Coronary artery (tissue), 2 donors: ENCODE results near the gene ROR1.

ENCODE experiments used
- DNase-seq: peaks from one replicate; pipeline ENCODE4 v3.0.0-alpha.2; 2017; ENCODE audit warnings: low spot score
- H3K27ac ChIP-seq, 2 donors: fragments of 200-600 bp; sonication (generic); one replicate each; pipeline ENCODE4 v1.5.1; 2016 to 2019
- H3K4me3 ChIP-seq: fragments of 200-600 bp; sonication (generic); 2 replicates; pipeline ENCODE4 v1.5.1; 2016; ENCODE audit warnings: mild to moderate bottlenecking, moderate library complexity
- CTCF ChIP-seq: fragments of 200-600 bp; sonication (generic); IDR thresholded peaks from one replicate; pipeline ENCODE4 v1.5.1; 2019; ENCODE audit warnings: antibody characterized with exemption

ROR1 gene

GRCh38 chr1:64140596-64140995 lies 366.8 kb downstream of the ROR1 start:
- no peak overlapping the region for H3K4me3 ChIP-seq
- no peak for DNase-seq
- TF ChIP-seq CTCF: no peak
- H3K27ac ChIP-seq: no peak overlapping the region

GRCh38 chr1:64147045-64147724 lies 373.4 kb downstream of the ROR1 start:
- no peak for TF ChIP-seq CTCF
- Histone ChIP-seq H3K27ac (no peak overlapping the region), H3K4me3 (no peak overlapping the region)
- DNase-seq: no peak

GRCh38 chr1:64147759-64148158 lies 373.9 kb downstream of the ROR1 start:
- no peak overlapping the region for H3K4me3 ChIP-seq
- DNase-seq: no peak
- H3K27ac ChIP-seq: peak overlapping the region in 1 of 2 donors; percentile 9
- TF ChIP-seq CTCF: no peak

GRCh38 chr1:64150266-64150665 lies 376.4 kb downstream of the ROR1 start:
- Histone ChIP-seq H3K27ac (no peak overlapping the region), H3K4me3 (no peak overlapping the region)
- no peak for DNase-seq
- no peak for TF ChIP-seq CTCF

GRCh38 chr1:64150729-64151230 lies 377.0 kb downstream of the ROR1 start:
- DNase-seq: no peak
- H3K27ac ChIP-seq: no peak overlapping the region
- TF ChIP-seq CTCF: no peak
- H3K4me3 ChIP-seq: no peak overlapping the region

- DNase-seq: no peak
- Histone ChIP-seq H3K4me3 (no peak overlapping the region), H3K27ac (no peak overlapping the region)
- no peak for TF ChIP-seq CTCF
These were observed 381.5 kb downstream of the ROR1 start for GRCh38 chr1:64155278-64155677.

GRCh38 chr1:64161357-64161941 lies 387.6 kb downstream of the ROR1 start:
- no peak overlapping the region for H3K4me3 ChIP-seq
- no peak for TF ChIP-seq CTCF
- no peak for DNase-seq
- H3K27ac ChIP-seq: peak overlapping the region; percentile 54 to 69
